GM19452 (cell line): ENCODE results near the gene NCAPG2.

Experiments used
- ATAC-seq: cut with Tn5 transposase; IDR thresholded peaks from one replicate; pipeline ENCODE4 v1.9.1; 2021; ENCODE audit not compliant: unreplicated experiment

NCAPG2 gene

GRCh38 chr7:158581440-158582088 is 123.0 kb downstream of the NCAPG2 start:
- ATAC-seq, result no peak
